KMS-11 (cell line): ENCODE measurements around the gene NCAM1.

Experiments
- H2AFZ ChIP-seq: fragments of 200-600 bp; sonication (generic); 2 replicates; pipeline ENCODE4 v1.6.1; 2016; ENCODE audit warnings: antibody characterized with exemption, mixed run types, low read depth
- H3K27ac ChIP-seq: fragments of 200-600 bp; sonication (generic); 2 replicates; pipeline ENCODE4 v1.6.1; 2016; ENCODE audit warnings: mild to moderate bottlenecking, mixed run types
- H3K27me3 ChIP-seq: fragments of 200-600 bp; sonication (generic); 2 replicates; pipeline ENCODE4 v1.6.1; 2017; ENCODE audit warnings: mild to moderate bottlenecking, low read depth, mixed run types, moderate library complexity; ENCODE audit not compliant: insufficient read depth
- H3K36me3 ChIP-seq: fragments of 200-600 bp; sonication (generic); 2 replicates; pipeline ENCODE4 v1.6.1; 2017; ENCODE audit warnings: mild to moderate bottlenecking, mixed run types; ENCODE audit not compliant: insufficient read depth
- H3K4me1 ChIP-seq: fragments of 200-600 bp; sonication (generic); 2 replicates; pipeline ENCODE4 v1.6.1; 2016; ENCODE audit warnings: mild to moderate bottlenecking, low read depth, mixed run types; ENCODE audit not compliant: poor library complexity, severe bottlenecking
- H3K4me2 ChIP-seq: fragments of 200-600 bp; sonication (generic); 2 replicates; pipeline ENCODE4 v1.7.0; 2016; ENCODE audit warnings: mild to moderate bottlenecking, mixed run types
- H3K4me3 ChIP-seq: fragments of 200-600 bp; sonication (generic); IDR thresholded peaks from 2 replicates; pipeline ENCODE4 v1.6.1; 2017; ENCODE audit warnings: low read depth, low read length, mixed read lengths; ENCODE audit not compliant: insufficient read depth
- H3K79me2 ChIP-seq: fragments of 200-600 bp; sonication (generic); 2 replicates; pipeline ENCODE4 v1.6.1; 2016; ENCODE audit warnings: low read depth, mixed run types; ENCODE audit not compliant: insufficient read depth
- H3K9ac ChIP-seq: fragments of 200-600 bp; sonication (generic); 2 replicates; pipeline ENCODE4 v1.6.1; 2016; ENCODE audit warnings: mild to moderate bottlenecking, mixed run types
- H4K20me1 ChIP-seq: fragments of 200-600 bp; sonication (generic); 2 replicates; pipeline ENCODE4 v1.6.1; 2016; ENCODE audit warnings: mild to moderate bottlenecking, mixed run types; ENCODE audit not compliant: insufficient read depth
- TF ChIP-seq, protein P1 (sequence below): fragments of 200-600 bp; sonication (generic); conservative IDR thresholded peaks from 2 replicates; pipeline ENCODE4 v1.6.1; 2017; ENCODE audit warnings: low read depth, mild to moderate bottlenecking, antibody characterized with exemption, low read length, moderate library complexity, mixed read lengths

Gene NCAM1

DNA sequence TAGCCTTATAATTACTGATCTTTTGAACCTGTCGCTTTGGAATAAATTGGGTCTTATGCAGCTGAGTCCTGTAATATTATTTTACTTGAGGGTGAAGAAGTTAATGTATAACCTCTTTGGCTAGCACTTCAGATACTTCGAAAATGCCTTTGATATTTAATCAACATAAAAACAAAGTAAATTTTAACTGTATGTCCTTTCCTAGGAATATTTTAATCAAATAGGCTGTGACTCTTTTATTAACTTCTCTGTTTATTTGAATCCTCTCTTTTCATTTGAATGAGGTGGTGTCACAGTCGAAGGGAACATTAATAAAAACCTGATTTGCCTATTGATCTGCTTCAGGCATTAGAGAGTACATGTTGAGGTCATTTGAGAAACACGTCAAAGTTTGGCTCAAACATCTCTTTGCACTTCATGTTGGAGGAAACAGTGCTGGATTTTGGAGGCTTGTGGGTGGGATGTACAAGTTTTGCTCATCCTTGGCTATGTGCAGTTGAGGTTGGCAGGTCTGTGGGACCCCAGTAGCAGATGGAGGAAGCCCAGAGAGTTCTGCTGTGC, 143.6 kb downstream of the NCAM1 start:
- Histone ChIP-seq H3K36me3 (no peaks in the 10 kb centered on the region), H3K4me3 (no peak overlapping the region), H3K27me3 (no peaks in the 10 kb centered on the region), H3K79me2 (no peaks in the 10 kb centered on the region), H3K27ac (no peak overlapping the region), H3K4me1 (no peaks in the 10 kb centered on the region), H2AFZ (no peak overlapping the region), H3K4me2 (no peak overlapping the region), H4K20me1 (no peaks in the 10 kb centered on the region), H3K9ac (no peak overlapping the region)
- TF ChIP-seq, protein P1, sequence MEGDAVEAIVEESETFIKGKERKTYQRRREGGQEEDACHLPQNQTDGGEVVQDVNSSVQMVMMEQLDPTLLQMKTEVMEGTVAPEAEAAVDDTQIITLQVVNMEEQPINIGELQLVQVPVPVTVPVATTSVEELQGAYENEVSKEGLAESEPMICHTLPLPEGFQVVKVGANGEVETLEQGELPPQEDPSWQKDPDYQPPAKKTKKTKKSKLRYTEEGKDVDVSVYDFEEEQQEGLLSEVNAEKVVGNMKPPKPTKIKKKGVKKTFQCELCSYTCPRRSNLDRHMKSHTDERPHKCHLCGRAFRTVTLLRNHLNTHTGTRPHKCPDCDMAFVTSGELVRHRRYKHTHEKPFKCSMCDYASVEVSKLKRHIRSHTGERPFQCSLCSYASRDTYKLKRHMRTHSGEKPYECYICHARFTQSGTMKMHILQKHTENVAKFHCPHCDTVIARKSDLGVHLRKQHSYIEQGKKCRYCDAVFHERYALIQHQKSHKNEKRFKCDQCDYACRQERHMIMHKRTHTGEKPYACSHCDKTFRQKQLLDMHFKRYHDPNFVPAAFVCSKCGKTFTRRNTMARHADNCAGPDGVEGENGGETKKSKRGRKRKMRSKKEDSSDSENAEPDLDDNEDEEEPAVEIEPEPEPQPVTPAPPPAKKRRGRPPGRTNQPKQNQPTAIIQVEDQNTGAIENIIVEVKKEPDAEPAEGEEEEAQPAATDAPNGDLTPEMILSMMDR, result no peak

DNA sequence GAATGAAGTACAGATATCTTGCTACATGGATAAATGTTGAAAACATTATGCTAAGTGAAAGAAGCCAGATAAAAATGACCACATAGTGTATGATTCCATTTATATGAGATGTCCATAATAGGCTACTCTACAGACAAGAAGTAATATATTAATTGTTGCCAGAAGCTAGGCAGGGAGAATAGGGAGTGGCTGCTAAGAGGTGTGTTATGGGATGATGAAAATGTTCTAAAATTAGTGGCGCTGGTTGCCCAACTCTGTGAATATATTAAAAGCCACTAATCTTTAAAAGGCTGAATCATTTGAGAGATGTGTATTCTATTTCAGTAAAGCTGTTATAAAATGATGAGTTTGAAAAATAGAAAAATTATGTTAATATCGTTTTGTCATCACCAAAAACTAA, 144.4 kb downstream of the NCAM1 start:
- Histone ChIP-seq H3K27ac (no peak overlapping the region), H3K9ac (no peak overlapping the region), H2AFZ (no peak overlapping the region), H3K36me3 (no peaks in the 10 kb centered on the region), H3K4me3 (no peak overlapping the region), H3K4me2 (no peak overlapping the region), H3K79me2 (no peaks in the 10 kb centered on the region), H3K27me3 (no peaks in the 10 kb centered on the region), H4K20me1 (no peaks in the 10 kb centered on the region), H3K4me1 (no peaks in the 10 kb centered on the region)
- TF ChIP-seq, protein P1, result no peak

DNA sequence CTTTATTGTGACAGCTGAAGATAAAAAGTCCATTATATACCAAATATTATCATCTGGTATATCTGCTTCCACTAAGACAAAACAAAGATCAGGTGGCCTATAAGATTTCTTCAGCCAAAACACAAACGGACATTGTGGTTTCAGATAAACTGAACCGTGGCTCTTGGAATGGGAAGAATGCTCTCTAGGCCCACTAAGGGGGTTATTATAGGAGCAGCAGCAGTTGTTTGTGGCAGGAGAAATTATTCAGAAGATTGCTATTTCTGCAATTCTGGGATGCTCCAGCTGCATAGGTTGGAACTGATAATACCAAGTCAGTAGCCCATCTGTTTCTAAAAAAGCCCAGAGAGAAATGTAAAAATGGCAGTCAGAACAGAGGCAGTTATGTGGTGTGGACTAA, 145.3 kb downstream of the NCAM1 start:
- H4K20me1 ChIP-seq, result no peaks in the 10 kb centered on the region
- no peak overlapping the region for H3K27ac ChIP-seq
- H3K79me2 ChIP-seq, result no peaks in the 10 kb centered on the region
- TF ChIP-seq, protein P1, result no peak
- no peak overlapping the region for H3K4me2 ChIP-seq
- no peaks in the 10 kb centered on the region for H3K27me3 ChIP-seq
- no peaks in the 10 kb centered on the region for H3K36me3 ChIP-seq
- H2AFZ ChIP-seq, result no peak overlapping the region
- no peak overlapping the region for H3K9ac ChIP-seq
- H3K4me3 ChIP-seq, result no peak overlapping the region
- H3K4me1 ChIP-seq, result no peaks in the 10 kb centered on the region

DNA sequence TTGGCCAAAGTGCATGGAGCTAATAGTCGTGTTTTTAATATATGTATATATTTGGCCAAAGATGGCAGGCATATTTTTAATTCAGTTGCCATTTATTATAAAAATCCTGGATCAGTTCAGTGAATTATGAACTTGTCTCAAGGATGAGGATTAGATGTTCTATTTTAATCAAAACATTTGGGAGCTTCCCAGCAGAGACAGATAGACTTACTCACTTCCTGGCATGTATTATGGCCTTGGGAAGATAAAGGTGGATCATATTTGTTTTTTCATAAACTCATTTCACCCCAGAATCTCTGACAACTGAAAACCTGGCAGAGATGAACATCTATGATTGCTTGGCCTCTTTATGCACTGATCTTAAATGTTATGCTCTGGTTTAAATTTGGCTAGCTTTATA, 148.8 kb downstream of the NCAM1 start:
- Histone ChIP-seq H3K79me2 (no peaks in the 10 kb centered on the region), H2AFZ (no peak overlapping the region), H3K9ac (no peak overlapping the region), H3K27ac (no peak overlapping the region), H3K4me2 (no peak overlapping the region), H3K27me3 (no peaks in the 10 kb centered on the region), H4K20me1 (no peaks in the 10 kb centered on the region), H3K36me3 (no peaks in the 10 kb centered on the region), H3K4me1 (no peaks in the 10 kb centered on the region), H3K4me3 (no peak overlapping the region)
- TF ChIP-seq, protein P1, result no peak

DNA sequence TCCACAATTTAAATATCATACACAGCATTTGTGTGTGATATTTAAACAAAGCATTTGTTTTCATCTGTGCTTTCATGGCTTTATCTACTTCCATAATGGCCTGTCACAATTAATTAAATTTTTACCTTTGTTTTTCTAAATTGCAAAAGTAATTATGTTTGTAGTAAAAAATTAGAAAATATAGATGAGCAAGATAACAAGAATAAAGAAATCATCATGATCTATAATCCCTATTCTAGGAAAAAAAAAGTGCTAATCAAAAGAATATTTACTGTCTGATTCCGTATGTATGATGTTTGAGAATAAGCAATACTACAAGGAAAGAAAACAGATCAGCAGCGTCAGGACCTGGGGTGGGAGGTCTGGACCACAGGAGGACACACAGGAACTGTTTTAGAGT, 149.9 kb downstream of the NCAM1 start:
- TF ChIP-seq, protein P1, result no peak
- Histone ChIP-seq H2AFZ (no peak overlapping the region), H3K27ac (no peak overlapping the region), H3K27me3 (no peaks in the 10 kb centered on the region), H3K79me2 (no peaks in the 10 kb centered on the region), H3K9ac (no peak overlapping the region), H4K20me1 (no peaks in the 10 kb centered on the region), H3K4me1 (no peaks in the 10 kb centered on the region), H3K36me3 (no peaks in the 10 kb centered on the region), H3K4me2 (no peak overlapping the region), H3K4me3 (no peak overlapping the region)
